Activated CD8-positive, alpha-beta memory T cell treated with anti-CD3 and anti-CD28 coated beads, Interleukin-2, amount 10 ng/mL, durations not matched to agents 7 days and 5 days (primary cell): ENCODE results near the gene HPX. TPM values are rescaled to one million over a fixed set of nuclear protein-coding genes. Genes with fewer than 3 reads are reported as not detected.

Experiments
- ATAC-seq: fragments of 150-1000 bp; cut with Tn5 transposase; one replicate; pipeline ENCODE4 v1.10.0; 2021; ENCODE audit warnings: moderate library complexity
- CTCF ChIA-PET: fragments of 350-600 bp; sonication (Branson Sonifier 250); formaldehyde crosslinking; loops from one replicate; lab custom pipeline; 2021; ENCODE audit warnings: antibody characterized with exemption; lab: Charles Lee
- DNase-seq: peaks from one replicate; pipeline ENCODE4 v3.0.0-alpha.2; 2020
- H3K27ac Mint-ChIP-seq: one replicate; pipeline ENCODE4 v1.8.0; 2021; ENCODE audit warnings: mild to moderate bottlenecking, mixed read lengths
- H3K27me3 Mint-ChIP-seq: one replicate; pipeline ENCODE4 v1.8.0; 2021; ENCODE audit warnings: mixed read lengths
- H3K36me3 Mint-ChIP-seq: one replicate; pipeline ENCODE4 v1.8.0; 2021; ENCODE audit warnings: mild to moderate bottlenecking, mixed read lengths
- H3K4me1 Mint-ChIP-seq: one replicate; pipeline ENCODE4 v1.8.0; 2021; ENCODE audit warnings: mixed read lengths
- H3K4me3 Mint-ChIP-seq: one replicate; pipeline ENCODE4 v1.8.0; 2021; ENCODE audit warnings: mild to moderate bottlenecking, moderate library complexity, mixed read lengths
- H3K9me3 Mint-ChIP-seq: one replicate; pipeline ENCODE4 v1.8.0; 2022; ENCODE audit warnings: low read depth, mixed read lengths
- total RNA-seq, 2 experiments: library from RNA; stranded (reverse); gene quantifications; one replicate each; pipeline ENCODE4 v1.2.3, GENCODE V29; 2021

HPX gene
- total RNA-seq, 2 experiments from 2014 or later, result 0.76 TPM; not detected in 1

GRCh38 chr11:6427516-6427915, 13.3 kb downstream of the HPX start:
- Mint-ChIP-seq H3K27ac (no peak overlapping the region), H3K4me3 (no peak overlapping the region), H3K9me3 (no peaks in the 10 kb centered on the region), H3K27me3 (peaks cover 26% of the 10 kb centered on the region), H3K36me3 (no peaks in the 10 kb centered on the region), H3K4me1 (no peaks in the 10 kb centered on the region)
- CTCF ChIA-PET, result interaction anchor here (0.7 to 9.6 kb wide), 5 partner anchors 8 to 1976 kb away, joined by 3 to 71 read pairs (median 4); partner anchors contain the start of genes APBB1 and HPX
- DNase-seq (no peak), ATAC-seq (no peak)

- peaks cover 1% of the 10 kb centered on the region for H3K36me3 Mint-ChIP-seq
- H3K27me3 Mint-ChIP-seq, result peaks cover 38% of the 10 kb centered on the region
- H3K4me3 Mint-ChIP-seq, result no peak overlapping the region
- H3K9me3 Mint-ChIP-seq, result no peaks in the 10 kb centered on the region
- peaks cover 6% of the 10 kb centered on the region for H3K4me1 Mint-ChIP-seq
- no peak for ATAC-seq
- DNase-seq, result no peak
- CTCF ChIA-PET, result interaction anchor here (0.6 to 8.3 kb wide), 4 partner anchors 17 to 58 kb away, joined by 3 to 50 read pairs (median 3); partner anchors contain the start of gene HPX
- no peak overlapping the region for H3K27ac Mint-ChIP-seq
Measured at GRCh38 chr11:6420677-6421076, 20.1 kb downstream of the HPX start.

GRCh38 chr11:6419009-6419631, 21.7 kb downstream of the HPX start, which contains the start of gene APBB1:
TSS of gene APBB1 (minus strand) at chr11:6419094. CDS start at chr11:6411347, 7,747 bp downstream.
- Mint-ChIP-seq H3K27me3 (peaks cover 28% of the 10 kb centered on the region), H3K27ac (peak within 1 kb of the TSS; percentile 30), H3K4me1 (peaks cover 6% of the 10 kb centered on the region), H3K4me3 (no peak within 1 kb of the TSS), H3K36me3 (peaks cover 1% of the 10 kb centered on the region), H3K9me3 (no peaks in the 10 kb centered on the region)
- DNase-seq, result peak; percentile 72
- ATAC-seq, result peak; percentile 79
- CTCF ChIA-PET, result interaction anchor here (0.7 to 8.3 kb wide), 15 partner anchors 9 to 202 kb away, joined by 3 to 50 read pairs (median 4); partner anchors contain the start of genes ARFIP2, HPX and TIMM10B

GRCh38 chr11:6418557-6419008, 22.2 kb downstream of the HPX start:
- DNase-seq (peak; percentile 46), ATAC-seq (no peak)
- H3K36me3 Mint-ChIP-seq, result peaks cover 1% of the 10 kb centered on the region
- H3K27ac Mint-ChIP-seq, result peak overlapping the region; percentile 30
- peaks cover 6% of the 10 kb centered on the region for H3K4me1 Mint-ChIP-seq
- H3K4me3 Mint-ChIP-seq, result no peak overlapping the region
- CTCF ChIA-PET, result interaction anchor here (0.8 to 8.3 kb wide), 10 partner anchors 9 to 202 kb away, joined by 3 to 50 read pairs (median 4); partner anchors contain the start of genes ARFIP2, HPX and TIMM10B
- H3K9me3 Mint-ChIP-seq, result no peaks in the 10 kb centered on the region
- peaks cover 22% of the 10 kb centered on the region for H3K27me3 Mint-ChIP-seq

DNA sequence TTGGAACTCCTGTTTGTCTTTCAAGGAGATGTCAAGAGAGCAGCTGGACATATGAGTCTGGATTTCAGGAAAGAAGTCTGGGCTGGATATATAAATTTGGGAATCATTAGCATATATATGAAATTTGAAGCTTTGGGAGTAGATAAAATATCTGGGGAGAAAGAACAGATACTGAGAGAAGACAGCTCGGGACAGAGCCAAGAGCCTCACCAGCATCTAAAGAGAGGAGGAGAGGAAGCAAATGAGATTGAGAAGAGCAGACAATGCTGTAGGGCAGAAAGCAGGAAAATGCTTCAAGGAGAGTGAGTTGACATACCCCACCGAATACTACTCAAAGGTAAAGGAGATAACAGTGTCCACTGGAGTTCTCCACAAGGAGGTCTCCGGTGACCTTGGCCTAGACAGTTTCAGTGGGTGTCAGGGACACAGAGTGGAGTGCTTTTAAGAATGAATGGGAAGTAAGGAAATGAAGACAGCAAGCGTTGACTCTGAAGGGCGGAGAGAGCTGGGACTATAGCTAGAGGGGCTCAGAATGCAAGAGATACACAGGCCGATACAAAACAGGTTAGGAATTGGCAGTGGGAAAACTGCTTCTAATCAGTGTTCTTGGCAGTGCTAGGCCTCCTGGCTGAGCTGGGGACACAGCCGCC, 22.8 kb downstream of the HPX start:
- Mint-ChIP-seq H3K4me3 (no peak overlapping the region), H3K4me1 (peaks cover 6% of the 10 kb centered on the region), H3K27me3 (peaks cover 18% of the 10 kb centered on the region), H3K27ac (no peak overlapping the region), H3K9me3 (no peaks in the 10 kb centered on the region), H3K36me3 (peaks cover 1% of the 10 kb centered on the region)
- DNase-seq (no peak), ATAC-seq (peak; percentile 25)
- CTCF ChIA-PET, result interaction anchor here (0.8 to 8.3 kb wide), 5 partner anchors 8 to 64 kb away, joined by 3 to 50 read pairs (median 17); partner anchors contain the start of genes ARFIP2, HPX and TIMM10B

DNA sequence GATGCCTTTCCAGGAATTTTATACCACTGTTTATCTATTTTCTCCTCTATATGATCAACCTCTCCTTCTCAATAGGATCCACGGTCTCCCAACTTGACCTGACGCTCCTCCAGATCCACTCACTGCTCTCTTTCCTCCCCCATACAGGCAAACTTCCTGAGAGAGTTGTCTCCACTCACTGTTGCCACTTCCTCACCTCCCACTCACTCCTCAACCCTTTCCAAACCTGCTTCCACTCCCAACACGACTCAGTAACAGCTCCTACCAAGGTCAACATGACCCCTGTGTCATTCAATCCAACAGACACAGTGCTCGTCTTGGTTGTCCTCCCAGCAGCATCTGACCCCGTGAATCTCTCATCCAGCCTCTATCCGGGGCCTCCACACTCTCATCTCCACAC, 25.0 kb downstream of the HPX start:
- Mint-ChIP-seq H3K27ac (no peak overlapping the region), H3K4me1 (peaks cover 6% of the 10 kb centered on the region), H3K36me3 (peaks cover under 1% of the 10 kb centered on the region), H3K27me3 (peaks cover 2% of the 10 kb centered on the region), H3K9me3 (no peaks in the 10 kb centered on the region), H3K4me3 (no peak overlapping the region)
- DNase-seq, result no peak
- CTCF ChIA-PET, result interaction anchor here (8.3 kb wide), 1 partner anchor 26 kb away, joined by 50 read pairs; the partner anchor contains the start of gene HPX
- ATAC-seq, result no peak

- no peaks in the 10 kb centered on the region for H3K9me3 Mint-ChIP-seq
- no peak overlapping the region for H3K27ac Mint-ChIP-seq
- CTCF ChIA-PET, result interaction anchor here (1.1 to 8.3 kb wide), 3 partner anchors 16 to 36 kb away, joined by 3 to 50 read pairs (median 6); partner anchors contain the start of gene HPX
- no peaks in the 10 kb centered on the region for H3K27me3 Mint-ChIP-seq
- H3K4me1 Mint-ChIP-seq, result peaks cover 4% of the 10 kb centered on the region
- ATAC-seq (peak; percentile 15), DNase-seq (peak; percentile 67)
- H3K36me3 Mint-ChIP-seq, result peaks cover 5% of the 10 kb centered on the region
- no peak overlapping the region for H3K4me3 Mint-ChIP-seq
Measured at GRCh38 chr11:6414874-6415328, 25.9 kb downstream of the HPX start.

- DNase-seq (no peak), ATAC-seq (peak; percentile 24)
- Mint-ChIP-seq H3K27me3 (no peaks in the 10 kb centered on the region), H3K4me3 (no peak overlapping the region), H3K27ac (no peak overlapping the region), H3K4me1 (peaks cover 1% of the 10 kb centered on the region), H3K9me3 (no peaks in the 10 kb centered on the region), H3K36me3 (peaks cover 8% of the 10 kb centered on the region)
- CTCF ChIA-PET, result interaction anchor here (1.1 to 2.2 kb wide), 4 partner anchors 10 to 34 kb away, joined by 3 to 6 read pairs (median 4); no protein-coding TSS in a partner anchor
Measured at GRCh38 chr11:6413791-6414201, 27.0 kb downstream of the HPX start.

- H3K4me3 Mint-ChIP-seq, result no peak overlapping the region
- no peak for DNase-seq
- no peak overlapping the region for H3K27ac Mint-ChIP-seq
- peaks cover 16% of the 10 kb centered on the region for H3K4me1 Mint-ChIP-seq
- H3K27me3 Mint-ChIP-seq, result no peaks in the 10 kb centered on the region
- H3K9me3 Mint-ChIP-seq, result no peaks in the 10 kb centered on the region
- H3K36me3 Mint-ChIP-seq, result peaks cover 11% of the 10 kb centered on the region
- ATAC-seq, result no peak
- CTCF ChIA-PET, result interaction anchor here (0.6 to 1.3 kb wide), 4 partner anchors 9 to 32 kb away, joined by 3 to 5 read pairs (median 4); no protein-coding TSS in a partner anchor
Measured at GRCh38 chr11:6411594-6412031, 29.2 kb downstream of the HPX start.

DNA sequence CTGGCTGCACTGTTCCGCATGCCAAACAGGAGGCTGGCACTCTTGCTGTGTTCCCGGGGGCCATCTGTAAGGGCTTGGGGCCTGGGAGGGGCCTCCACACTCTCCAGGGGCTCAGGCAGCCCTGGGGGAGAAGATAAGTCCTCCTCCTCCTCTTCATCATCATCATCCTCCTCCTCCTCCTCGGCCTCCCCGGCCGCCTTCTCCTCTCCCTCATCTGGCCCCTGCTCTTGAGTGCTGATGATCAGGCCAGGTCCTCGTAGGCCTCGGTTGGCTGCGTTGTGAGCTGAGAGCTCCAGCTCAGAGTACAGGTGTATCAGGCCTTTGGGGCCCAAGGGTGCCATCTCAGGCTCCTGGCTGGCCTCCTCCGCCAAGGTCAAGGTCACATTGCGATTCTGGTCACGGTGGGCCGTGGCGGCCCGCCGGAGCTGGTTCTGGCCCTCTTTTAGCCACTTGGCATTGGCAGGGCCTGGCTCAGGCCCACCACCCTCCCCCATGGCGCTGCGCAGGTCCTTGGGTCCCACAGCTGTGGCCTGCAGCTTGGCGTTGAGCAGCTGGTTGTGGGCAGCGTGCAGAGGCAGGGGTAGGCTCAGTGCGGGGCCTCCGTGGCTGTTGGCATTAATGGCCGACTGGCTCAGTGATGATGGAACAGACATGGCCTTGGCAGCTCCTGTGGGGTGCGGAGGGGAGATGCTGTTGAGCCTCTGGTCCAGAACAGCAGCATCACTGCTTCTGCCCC, 29.9 kb downstream of the HPX start:
- CTCF ChIA-PET, result interaction anchor here (0.6 to 1.3 kb wide), 4 partner anchors 12 to 33 kb away, joined by 3 to 5 read pairs (median 4); no protein-coding TSS in a partner anchor
- H3K4me1 Mint-ChIP-seq, result peaks cover 23% of the 10 kb centered on the region
- no peak for ATAC-seq
- no peak for DNase-seq
- no peak overlapping the region for H3K4me3 Mint-ChIP-seq
- H3K27ac Mint-ChIP-seq, result no peak overlapping the region
- no peaks in the 10 kb centered on the region for H3K9me3 Mint-ChIP-seq
- H3K27me3 Mint-ChIP-seq, result no peaks in the 10 kb centered on the region
- H3K36me3 Mint-ChIP-seq, result peaks cover 11% of the 10 kb centered on the region

GRCh38 chr11:6406370-6406769, 34.4 kb downstream of the HPX start:
- CTCF ChIA-PET, result interaction anchor here (1.0 to 2.1 kb wide), 3 partner anchors 27 to 43 kb away, joined by 3 to 6 read pairs (median 3); no protein-coding TSS in a partner anchor
- Mint-ChIP-seq H3K36me3 (peaks cover 11% of the 10 kb centered on the region), H3K4me1 (peaks cover 62% of the 10 kb centered on the region), H3K9me3 (no peaks in the 10 kb centered on the region), H3K4me3 (no peak overlapping the region), H3K27me3 (no peaks in the 10 kb centered on the region), H3K27ac (peak overlapping the region; percentile 20)
- ATAC-seq (no peak), DNase-seq (no peak)

- no peaks in the 10 kb centered on the region for H3K27me3 Mint-ChIP-seq
- CTCF ChIA-PET, result interaction anchor here (1.0 to 4.5 kb wide), 4 partner anchors 27 to 43 kb away, joined by 3 to 30 read pairs (median 4); no protein-coding TSS in a partner anchor
- H3K27ac Mint-ChIP-seq, result no peak overlapping the region
- peaks cover 14% of the 10 kb centered on the region for H3K36me3 Mint-ChIP-seq
- DNase-seq (no peak), ATAC-seq (no peak)
- no peaks in the 10 kb centered on the region for H3K9me3 Mint-ChIP-seq
- H3K4me3 Mint-ChIP-seq, result no peak overlapping the region
- H3K4me1 Mint-ChIP-seq, result peaks cover 67% of the 10 kb centered on the region
Measured at GRCh38 chr11:6405846-6406245, 34.9 kb downstream of the HPX start.
